ENCODE results near the gene PZP. TPM values are rescaled to one million over a fixed set of nuclear protein-coding genes. Genes with fewer than 3 reads are reported as not detected.

PZP gene
- total RNA-seq, 1 experiment from 2014 or later: not detected

GRCh38 chr12:9104087-9104486 lies 104.1 kb downstream of the PZP start:
- Histone ChIP-seq H4K20me1 (ENCODE audit: insufficient read depth) (no peaks in the 10 kb centered on the region), H3K27ac (no peak overlapping the region), H3K36me3 (ENCODE audit: low read depth) (no peaks in the 10 kb centered on the region), H3K4me3 (no peak overlapping the region), H3K4me2 (no peak overlapping the region), H3K79me2 (ENCODE audit: low read depth) (no peaks in the 10 kb centered on the region), H2AFZ (no peak overlapping the region), H3K9me2 (ENCODE audit: insufficient read depth) (no peaks in the 10 kb centered on the region), H3F3A (ENCODE audit: insufficient read depth, low read depth) (no peaks in the 10 kb centered on the region), H3K27me3 (ENCODE audit: insufficient read depth, low read depth) (no peaks in the 10 kb centered on the region), H3K9me3 (ENCODE audit: insufficient read depth, low read depth) (no peaks in the 10 kb centered on the region), H3K4me1 (replicated peaks; ENCODE audit: insufficient read depth) (no peaks in the 10 kb centered on the region)
- no peak for DNase-seq
- TF ChIP-seq, protein P1, sequence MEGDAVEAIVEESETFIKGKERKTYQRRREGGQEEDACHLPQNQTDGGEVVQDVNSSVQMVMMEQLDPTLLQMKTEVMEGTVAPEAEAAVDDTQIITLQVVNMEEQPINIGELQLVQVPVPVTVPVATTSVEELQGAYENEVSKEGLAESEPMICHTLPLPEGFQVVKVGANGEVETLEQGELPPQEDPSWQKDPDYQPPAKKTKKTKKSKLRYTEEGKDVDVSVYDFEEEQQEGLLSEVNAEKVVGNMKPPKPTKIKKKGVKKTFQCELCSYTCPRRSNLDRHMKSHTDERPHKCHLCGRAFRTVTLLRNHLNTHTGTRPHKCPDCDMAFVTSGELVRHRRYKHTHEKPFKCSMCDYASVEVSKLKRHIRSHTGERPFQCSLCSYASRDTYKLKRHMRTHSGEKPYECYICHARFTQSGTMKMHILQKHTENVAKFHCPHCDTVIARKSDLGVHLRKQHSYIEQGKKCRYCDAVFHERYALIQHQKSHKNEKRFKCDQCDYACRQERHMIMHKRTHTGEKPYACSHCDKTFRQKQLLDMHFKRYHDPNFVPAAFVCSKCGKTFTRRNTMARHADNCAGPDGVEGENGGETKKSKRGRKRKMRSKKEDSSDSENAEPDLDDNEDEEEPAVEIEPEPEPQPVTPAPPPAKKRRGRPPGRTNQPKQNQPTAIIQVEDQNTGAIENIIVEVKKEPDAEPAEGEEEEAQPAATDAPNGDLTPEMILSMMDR (conservative IDR thresholded peaks at IDR 0.05): no peak
- TF ChIP-seq EZH2 (IDR thresholded peaks at IDR 0.05; ENCODE audit: low read depth): no peak
- ChIA-PET POLR2A (ENCODE audit: unreplicated experiment) (no interaction called here), CTCF (no interaction called here)
- BruUV-seq (replicated peaks): no TSS peak
- intact Hi-C loops (cut with micrococcal nuclease; ENCODE audit: unreplicated experiment): no loop called here

DNA sequence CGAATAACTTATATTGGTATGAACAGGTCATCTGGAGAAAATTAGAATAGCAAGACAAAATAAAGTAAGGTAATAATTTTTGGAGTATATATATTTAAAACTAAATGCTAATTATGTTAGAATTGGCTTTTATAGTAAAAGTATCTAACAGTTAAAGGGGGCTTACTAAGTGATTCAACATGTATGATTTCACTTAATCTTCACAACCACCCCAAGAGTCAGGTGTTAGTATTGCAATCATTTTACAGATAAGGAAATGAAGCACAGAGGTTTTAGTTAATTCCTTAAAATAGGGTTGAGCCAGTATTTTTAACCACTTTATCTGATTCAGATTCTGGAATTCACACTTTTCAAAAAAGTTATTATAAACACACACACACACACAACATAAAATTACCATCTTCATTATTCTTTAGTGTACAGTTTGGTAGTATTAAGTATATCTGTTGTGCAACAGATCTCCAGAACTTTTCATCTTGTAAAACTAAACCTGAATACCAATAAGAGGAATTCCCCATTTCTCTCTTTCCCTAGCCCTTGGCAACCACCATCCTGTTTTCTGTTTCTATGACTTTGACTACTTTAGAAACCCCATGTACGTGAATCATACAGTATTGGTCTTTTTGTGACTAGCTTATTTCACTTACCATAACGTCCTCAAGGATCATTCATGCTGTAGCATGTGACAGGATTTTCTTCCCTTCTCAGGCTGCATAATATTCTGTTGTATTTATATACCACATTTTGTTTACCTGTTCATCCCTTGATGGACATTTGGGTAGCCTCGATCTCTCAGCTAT lies 104.9 kb downstream of the PZP start:
- no peaks in the 10 kb centered on the region for H3K27me3 ChIP-seq (ENCODE audit: insufficient read depth, low read depth)
- H3K9me3 ChIP-seq (ENCODE audit: insufficient read depth, low read depth): no peaks in the 10 kb centered on the region
- no peak overlapping the region for H3K4me3 ChIP-seq
- no peaks in the 10 kb centered on the region for H3K9me2 ChIP-seq (ENCODE audit: insufficient read depth)
- no peak overlapping the region for H3K27ac ChIP-seq
- H3F3A ChIP-seq (ENCODE audit: insufficient read depth, low read depth): no peaks in the 10 kb centered on the region
- no peaks in the 10 kb centered on the region for H3K4me1 ChIP-seq (replicated peaks; ENCODE audit: insufficient read depth)
- no peaks in the 10 kb centered on the region for H4K20me1 ChIP-seq (ENCODE audit: insufficient read depth)
- BruUV-seq (replicated peaks): no TSS peak
- POLR2A ChIA-PET (ENCODE audit: unreplicated experiment): no interaction called here
- H3K36me3 ChIP-seq (ENCODE audit: low read depth): no peaks in the 10 kb centered on the region
- no peak overlapping the region for H2AFZ ChIP-seq
- intact Hi-C loops (cut with micrococcal nuclease; ENCODE audit: unreplicated experiment): no loop called here
- no peaks in the 10 kb centered on the region for H3K79me2 ChIP-seq (ENCODE audit: low read depth)
- TF ChIP-seq EZH2 (IDR thresholded peaks at IDR 0.05; ENCODE audit: low read depth): no peak
- TF ChIP-seq, protein P1 (conservative IDR thresholded peaks at IDR 0.05): peak; percentile 23; the same call in 1 of the 2 replicates
- DNase-seq: no peak
- CTCF ChIA-PET: no interaction called here
- no peak overlapping the region for H3K4me2 ChIP-seq

DNA sequence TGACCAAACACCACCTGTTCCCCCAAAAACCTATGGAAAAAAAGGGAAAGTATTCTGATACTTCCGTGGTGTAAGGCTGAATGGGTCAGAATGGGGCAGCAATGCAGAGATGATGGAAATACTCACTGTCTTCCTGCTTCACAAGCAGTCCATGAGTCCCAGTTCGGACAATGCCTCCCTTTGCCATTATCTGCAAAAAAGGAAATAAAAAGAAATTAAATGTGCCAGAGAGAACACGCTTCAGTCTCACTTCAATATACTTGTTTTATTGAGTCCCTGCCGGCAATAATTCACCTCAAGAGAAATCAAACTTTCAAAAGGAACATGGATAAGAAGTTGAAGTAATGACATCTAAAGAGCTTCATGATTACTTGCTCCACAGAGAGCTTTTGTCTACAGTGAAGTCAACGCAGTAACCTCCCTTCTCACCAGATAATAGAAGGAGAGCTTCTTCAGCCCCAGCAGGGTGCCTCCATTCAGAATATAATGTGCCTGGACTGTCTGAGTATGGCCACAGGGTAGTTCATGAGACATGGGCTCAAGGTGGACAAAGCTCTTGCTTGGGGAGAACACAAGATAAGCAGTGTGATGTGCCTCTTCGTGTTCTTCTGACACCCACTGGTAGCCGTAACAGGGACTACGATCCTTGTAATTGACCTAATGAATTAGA lies 107.0 kb downstream of the PZP start:
- Histone ChIP-seq H3K4me3 (no peak overlapping the region), H2AFZ (no peak overlapping the region), H3K27ac (no peak overlapping the region), H3F3A (ENCODE audit: insufficient read depth, low read depth) (no peaks in the 10 kb centered on the region), H3K27me3 (ENCODE audit: insufficient read depth, low read depth) (no peaks in the 10 kb centered on the region), H3K9me3 (ENCODE audit: insufficient read depth, low read depth) (no peaks in the 10 kb centered on the region), H3K9me2 (ENCODE audit: insufficient read depth) (no peaks in the 10 kb centered on the region), H3K4me2 (no peak overlapping the region), H3K79me2 (ENCODE audit: low read depth) (no peaks in the 10 kb centered on the region), H3K4me1 (replicated peaks; ENCODE audit: insufficient read depth) (no peaks in the 10 kb centered on the region), H4K20me1 (ENCODE audit: insufficient read depth) (no peaks in the 10 kb centered on the region), H3K36me3 (ENCODE audit: low read depth) (no peaks in the 10 kb centered on the region)
- DNase-seq: no peak
- no peak for TF ChIP-seq EZH2 (IDR thresholded peaks at IDR 0.05; ENCODE audit: low read depth)
- TF ChIP-seq, protein P1 (conservative IDR thresholded peaks at IDR 0.05): no peak
- ChIA-PET CTCF (no interaction called here), POLR2A (ENCODE audit: unreplicated experiment) (no interaction called here)
- intact Hi-C loops (cut with micrococcal nuclease; ENCODE audit: unreplicated experiment): no loop called here
- BruUV-seq (replicated peaks): no TSS peak

Data from PC-9 (cell line).